ENCODE measurements around the gene NT5DC3. TPM values are rescaled to one million over a fixed set of nuclear protein-coding genes. Genes with fewer than 3 reads are reported as not detected.

The NT5DC3 gene
- polyA plus RNA-seq, 3 donors = 0.27 to 4.8 (median 0.93) TPM

GRCh38 chr12:103807561-103808238 is 33.3 kb downstream of the NT5DC3 start:
- H3K27ac Mint-ChIP-seq = peak overlapping the region in 6 of 7 donors; percentile 56 to 89 (median 80)

DNA sequence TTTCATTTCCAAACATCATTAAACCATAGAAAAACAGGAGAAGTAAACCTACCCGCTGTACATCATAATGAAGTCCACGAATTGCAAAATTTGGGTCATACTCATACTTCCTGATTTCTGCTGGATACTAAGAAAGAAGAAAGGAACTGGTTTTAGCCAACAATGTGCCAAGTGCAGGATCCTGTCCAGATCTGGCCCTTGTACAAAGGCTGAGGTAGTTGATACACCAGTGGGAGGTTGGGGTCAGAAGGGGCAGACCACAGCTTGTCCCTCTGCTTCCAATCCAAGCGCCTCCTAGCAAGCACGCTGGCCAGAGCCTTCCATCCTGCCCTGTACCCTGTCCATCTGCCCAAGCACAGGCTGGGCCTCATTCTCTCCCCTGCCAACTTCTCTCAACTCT is 34.2 kb downstream of the NT5DC3 start:
- peak overlapping the region in 1 of 2 donors; percentile 57 for H3K4me3 Mint-ChIP-seq
- Histone ChIP-seq H3K4me1 (ENCODE audit: control insufficient read depth in 1 of 2, insufficient read depth in 2 of 2, low read length in 2 of 2) (peaks cover 37 to 53% of the 10 kb centered on the region in 2 donors), H3K27ac (ENCODE audit: low read depth in 1 of 2, low read length in 2 of 2) (peak overlapping the region; percentile 63 to 70), H3K4me2 (replicated peaks; ENCODE audit: extremely low read depth, low read length, poor library complexity, severe bottlenecking) (peak overlapping the region; percentile 37), H3K79me2 (ENCODE audit: insufficient read depth, low read length) (no peaks in the 10 kb centered on the region), H3K9ac (ENCODE audit: insufficient read depth, low read length, poor library complexity, severe bottlenecking) (no peak overlapping the region), H3K9me3 (replicated peaks in 1 of 2; ENCODE audit: control insufficient read depth in 1 of 2, insufficient read depth in 1 of 2, low read length in 2 of 2) (no peaks in the 10 kb centered on the region), H3K4me3 (replicated peaks in 1 of 3; ENCODE audit: low read depth in 2 of 3, low read length in 3 of 3) (peak overlapping the region in 1 of 3 experiments; percentile 9), H3K36me3 (replicated peaks in 1 of 2; ENCODE audit: control insufficient read depth in 1 of 2, insufficient read depth in 2 of 2, low read length in 2 of 2) (peaks cover 0 to 11% of the 10 kb centered on the region in 2 donors), H4K20me1 (ENCODE audit: insufficient read depth, low read length) (no peaks in the 10 kb centered on the region), H2AFZ (ENCODE audit: insufficient read depth, low read depth, low read length, poor library complexity, severe bottlenecking) (peak overlapping the region; percentile 32), H3K27me3 (ENCODE audit: control insufficient read depth in 2 of 2, insufficient read depth in 2 of 2, low read length in 2 of 2) (no peaks in the 10 kb centered on the region)
- no peak for TF ChIP-seq CTCF (IDR thresholded peaks at IDR 0.05)
- H3K27me3 Mint-ChIP-seq (ENCODE audit: low read depth in 3 of 3) = peaks cover 0 to 3% (median 0%) of the 10 kb centered on the region in 3 donors
- peaks cover 17 to 29% of the 10 kb centered on the region in 2 donors for H3K36me3 Mint-ChIP-seq
- DNase-seq = peak; percentile 70 to 87 (median 75)
- intact Hi-C loops (cut with micrococcal nuclease) = no loop called here
- peak overlapping the region; percentile 77 to 91 (median 82) for H3K27ac Mint-ChIP-seq
- H3K9me3 Mint-ChIP-seq = peaks cover 0 to 3% (median 0%) of the 10 kb centered on the region in 7 donors
- H3K4me1 Mint-ChIP-seq = peaks cover 54% of the 10 kb centered on the region
- 69% methylated on average over 2 of the region's 4 CpGs for WGBS (ENCODE audit: insufficient coverage)

More at GRCh38 chr12:103807561-103808238, 33.3 kb downstream of the NT5DC3 start:
- H3K4me3 ChIP-seq (replicated peaks in 1 of 3; ENCODE audit: low read depth in 2 of 3, low read length in 3 of 3) = no peak overlapping the region
- H3K27ac ChIP-seq (ENCODE audit: low read depth in 1 of 2, low read length in 2 of 2) = peak overlapping the region; percentile 63 to 70
- intact Hi-C loops (cut with micrococcal nuclease) = no loop called here
- peak overlapping the region in 1 of 2 donors; percentile 12 for H3K4me3 Mint-ChIP-seq
- H3K4me1 Mint-ChIP-seq = peaks cover 45% of the 10 kb centered on the region
- H3K36me3 Mint-ChIP-seq = peaks cover 17 to 36% of the 10 kb centered on the region in 2 donors
- DNase-seq = no peak
- H3K4me2 ChIP-seq (replicated peaks; ENCODE audit: extremely low read depth, low read length, poor library complexity, severe bottlenecking) = no peak overlapping the region
- H3K9me3 Mint-ChIP-seq = peaks cover 0 to 3% (median 0%) of the 10 kb centered on the region in 7 donors
- no peak overlapping the region for H3K9ac ChIP-seq (ENCODE audit: insufficient read depth, low read length, poor library complexity, severe bottlenecking)
- H4K20me1 ChIP-seq (ENCODE audit: insufficient read depth, low read length) = no peaks in the 10 kb centered on the region
- TF ChIP-seq CTCF (IDR thresholded peaks at IDR 0.05) = no peak
- no peaks in the 10 kb centered on the region for H3K27me3 ChIP-seq (ENCODE audit: control insufficient read depth in 2 of 2, insufficient read depth in 2 of 2, low read length in 2 of 2)
- H3K36me3 ChIP-seq (replicated peaks in 1 of 2; ENCODE audit: control insufficient read depth in 1 of 2, insufficient read depth in 2 of 2, low read length in 2 of 2) = peaks cover 0 to 11% of the 10 kb centered on the region in 2 donors
- H3K27me3 Mint-ChIP-seq (ENCODE audit: low read depth in 3 of 3) = peaks cover 0 to 3% (median 0%) of the 10 kb centered on the region in 3 donors
- peaks cover 34 to 44% of the 10 kb centered on the region in 2 donors for H3K4me1 ChIP-seq (ENCODE audit: control insufficient read depth in 1 of 2, insufficient read depth in 2 of 2, low read length in 2 of 2)
- H3K9me3 ChIP-seq (replicated peaks in 1 of 2; ENCODE audit: control insufficient read depth in 1 of 2, insufficient read depth in 1 of 2, low read length in 2 of 2) = no peaks in the 10 kb centered on the region
- 83% methylated on average over 3 of the region's 9 CpGs for WGBS (ENCODE audit: insufficient coverage)
- H2AFZ ChIP-seq (ENCODE audit: insufficient read depth, low read depth, low read length, poor library complexity, severe bottlenecking) = peak overlapping the region; percentile 32
- H3K79me2 ChIP-seq (ENCODE audit: insufficient read depth, low read length) = no peaks in the 10 kb centered on the region
